ENCODE results near the gene MMP10. TPM values are rescaled to one million over a fixed set of nuclear protein-coding genes. Genes with fewer than 3 reads are reported as not detected.

MMP10 gene
- total and polyA plus RNA-seq, 2 of the 8 experiments (the other 6 are each of a cell fraction or from before 2014, with no cell fraction given): 0.03 to 0.17 TPM

DNA sequence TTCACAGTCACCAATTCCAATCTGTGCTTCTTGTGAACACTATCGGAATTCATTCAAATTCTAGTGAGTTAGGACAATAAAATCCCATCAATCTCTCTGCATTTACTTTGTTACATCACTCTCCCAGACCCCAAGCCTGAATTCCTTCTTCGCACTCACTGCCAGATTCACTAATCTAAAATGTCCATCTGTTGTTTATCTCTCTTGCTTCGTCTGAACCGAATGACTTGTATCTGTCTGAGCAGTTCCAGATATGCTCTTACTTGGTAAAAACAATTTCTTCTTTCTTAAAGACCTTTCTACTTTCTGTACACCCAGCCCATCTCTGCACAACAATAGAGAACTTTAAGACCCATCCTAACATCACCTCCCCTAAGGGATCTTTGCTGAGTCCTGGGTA, 7.0 kb downstream of the MMP10 start (continued):
- no peak for TF ChIP-seq CHD7 (IDR thresholded peaks at IDR 0.05; ENCODE audit: insufficient replicate concordance, low read length)
- TF ChIP-seq TCF12 (IDR thresholded peaks at IDR 0.05; ENCODE audit: low read depth, low read length): no peak
- TF ChIP-seq JUND (IDR thresholded peaks at IDR 0.05; ENCODE audit: low read length): no peak
- no peak for TF ChIP-seq HDAC2 (IDR thresholded peaks at IDR 0.05; ENCODE audit: borderline replicate concordance in 1 of 2, low read depth in 2 of 2, low read length in 2 of 2)
- no peak for TF ChIP-seq POU5F1 (IDR thresholded peaks at IDR 0.05; ENCODE audit: low read depth, low read length)
- TF ChIP-seq, protein P1, sequence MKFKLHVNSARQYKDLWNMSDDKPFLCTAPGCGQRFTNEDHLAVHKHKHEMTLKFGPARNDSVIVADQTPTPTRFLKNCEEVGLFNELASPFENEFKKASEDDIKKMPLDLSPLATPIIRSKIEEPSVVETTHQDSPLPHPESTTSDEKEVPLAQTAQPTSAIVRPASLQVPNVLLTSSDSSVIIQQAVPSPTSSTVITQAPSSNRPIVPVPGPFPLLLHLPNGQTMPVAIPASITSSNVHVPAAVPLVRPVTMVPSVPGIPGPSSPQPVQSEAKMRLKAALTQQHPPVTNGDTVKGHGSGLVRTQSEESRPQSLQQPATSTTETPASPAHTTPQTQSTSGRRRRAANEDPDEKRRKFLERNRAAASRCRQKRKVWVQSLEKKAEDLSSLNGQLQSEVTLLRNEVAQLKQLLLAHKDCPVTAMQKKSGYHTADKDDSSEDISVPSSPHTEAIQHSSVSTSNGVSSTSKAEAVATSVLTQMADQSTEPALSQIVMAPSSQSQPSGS (IDR thresholded peaks at IDR 0.05; ENCODE audit: low read length): no peak
- TF ChIP-seq ASH2L (IDR thresholded peaks at IDR 0.05; ENCODE audit: low read length): no peak
- no peak for TF ChIP-seq MAFK (IDR thresholded peaks at IDR 0.05; ENCODE audit: low read depth, low read length)
- TF ChIP-seq CHD2 (IDR thresholded peaks at IDR 0.05; ENCODE audit: low read length): no peak
